Naive thymus-derived CD8-positive, alpha-beta T cell (primary cell): Measurements from ENCODE around the gene FOXK1. TPM values are rescaled to one million over a fixed set of nuclear protein-coding genes. Genes with fewer than 3 reads are reported as not detected.
"Not testable (repeated sequence)": the region's sequence is repeated elsewhere in the genome, so short reads cannot be mapped to it uniquely, and the experiment has no call there.

Experiments used
- ATAC-seq, 2 donors: fragments of 150-1000 bp; cut with Tn5 transposase in 1 of 2; sonication (Bioruptor Pico), chemical (Tn5 transposase) in 1 of 2; 1 replicate in 1 of 2; 2 replicates in 1 of 2; pipeline ENCODE4 v1.10.0; 2021; ENCODE audit warnings: mild to moderate bottlenecking in 2 of 2, moderate library complexity in 2 of 2
- POLR2A ChIA-PET: fragments of 350-600 bp; sonication (Branson Sonifier 250); formaldehyde crosslinking; loops from one replicate; lab custom pipeline; 2021; ENCODE audit warnings: antibody characterized with exemption; lab: Charles Lee
- DNase-seq, 10 donors: peaks; one replicate each; pipeline versions ENCODE4 v3.0.0 to v3.0.0-alpha.2; 2020 to 2022
- H3K27ac Mint-ChIP-seq, 10 donors: one replicate each; pipeline ENCODE4 v1.8.0; 2020 to 2022; ENCODE audit warnings: mild to moderate bottlenecking in 10 of 10, mixed read lengths in 10 of 10, moderate library complexity in 4 of 10, inconsistent platforms in 1 of 10
- H3K27me3 Mint-ChIP-seq, 5 donors: one replicate each; pipeline ENCODE4 v1.8.0; 2021 to 2022; ENCODE audit warnings: mixed read lengths in 5 of 5
- H3K36me3 Mint-ChIP-seq, 3 donors: one replicate each; pipeline ENCODE4 v1.8.0; 2020 to 2022; ENCODE audit warnings: mixed read lengths in 3 of 3, mild to moderate bottlenecking in 2 of 3, inconsistent platforms in 1 of 3
- H3K4me1 Mint-ChIP-seq, 4 donors: one replicate each; pipeline ENCODE4 v1.8.0; 2021 to 2022; ENCODE audit warnings: mixed read lengths in 4 of 4
- H3K4me3 Mint-ChIP-seq, 10 donors: one replicate each; pipeline ENCODE4 v1.8.0; 2020 to 2022; ENCODE audit warnings: mild to moderate bottlenecking in 10 of 10, mixed read lengths in 10 of 10, moderate library complexity in 6 of 10, inconsistent platforms in 1 of 10
- H3K9me3 Mint-ChIP-seq, 9 donors: one replicate each; pipeline ENCODE4 v1.8.0; 2020 to 2022; ENCODE audit warnings: mixed read lengths in 9 of 9, mild to moderate bottlenecking in 3 of 9, inconsistent platforms in 1 of 9, moderate library complexity in 1 of 9
- polyA plus RNA-seq, 3 donors: library from polyadenylated mRNA; unstranded; fragments of 300-500 nt; fragmentation: Illumina TruSeq; gene quantifications; one replicate each; pipeline ENCODE4 v1.2.3, GENCODE V29; 2021
- total RNA-seq, 8 experiments: library from RNA in 2 of 8; stranded (reverse) in 2 of 8; gene quantifications; one replicate each; pipeline ENCODE4 v1.2.3 and lab custom pipeline; 2021 to 2026

Gene FOXK1
- total and polyA plus RNA-seq, 5 experiments from 2014 or later = 2.3 to 78.5 (median 5.6) TPM

DNA sequence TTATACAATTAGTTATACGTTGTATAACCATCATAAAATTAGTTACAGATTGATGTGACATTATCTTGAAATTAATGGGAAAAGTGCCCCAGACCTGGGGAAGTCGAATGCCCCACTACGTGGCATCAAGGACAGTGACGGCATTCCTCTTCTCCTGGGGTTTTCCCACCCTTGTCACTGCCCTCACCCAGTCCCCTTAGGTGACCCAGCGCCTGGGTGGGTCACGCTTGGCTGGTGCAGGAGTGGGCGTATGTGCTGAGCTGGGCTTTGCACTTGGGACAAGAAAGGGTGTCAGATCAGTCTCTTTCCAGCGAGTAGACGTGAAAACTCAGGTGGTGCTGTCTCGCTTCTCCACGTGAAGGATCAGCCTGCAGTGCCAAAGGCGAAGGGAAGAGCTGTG lies 7.6 kb downstream of the FOXK1 start:
- Mint-ChIP-seq H3K36me3 (peaks cover 0 to 44% (median 0%) of the 10 kb centered on the region in 3 donors), H3K4me3 (peak overlapping the region in 7 of 10 donors; percentile 10 to 69 (median 56))
- POLR2A ChIA-PET = interaction anchor here (1.0 to 1.4 kb wide), 2 partner anchors 35 to 48 kb away, joined by 3 read pairs; no protein-coding TSS in a partner anchor

DNA sequence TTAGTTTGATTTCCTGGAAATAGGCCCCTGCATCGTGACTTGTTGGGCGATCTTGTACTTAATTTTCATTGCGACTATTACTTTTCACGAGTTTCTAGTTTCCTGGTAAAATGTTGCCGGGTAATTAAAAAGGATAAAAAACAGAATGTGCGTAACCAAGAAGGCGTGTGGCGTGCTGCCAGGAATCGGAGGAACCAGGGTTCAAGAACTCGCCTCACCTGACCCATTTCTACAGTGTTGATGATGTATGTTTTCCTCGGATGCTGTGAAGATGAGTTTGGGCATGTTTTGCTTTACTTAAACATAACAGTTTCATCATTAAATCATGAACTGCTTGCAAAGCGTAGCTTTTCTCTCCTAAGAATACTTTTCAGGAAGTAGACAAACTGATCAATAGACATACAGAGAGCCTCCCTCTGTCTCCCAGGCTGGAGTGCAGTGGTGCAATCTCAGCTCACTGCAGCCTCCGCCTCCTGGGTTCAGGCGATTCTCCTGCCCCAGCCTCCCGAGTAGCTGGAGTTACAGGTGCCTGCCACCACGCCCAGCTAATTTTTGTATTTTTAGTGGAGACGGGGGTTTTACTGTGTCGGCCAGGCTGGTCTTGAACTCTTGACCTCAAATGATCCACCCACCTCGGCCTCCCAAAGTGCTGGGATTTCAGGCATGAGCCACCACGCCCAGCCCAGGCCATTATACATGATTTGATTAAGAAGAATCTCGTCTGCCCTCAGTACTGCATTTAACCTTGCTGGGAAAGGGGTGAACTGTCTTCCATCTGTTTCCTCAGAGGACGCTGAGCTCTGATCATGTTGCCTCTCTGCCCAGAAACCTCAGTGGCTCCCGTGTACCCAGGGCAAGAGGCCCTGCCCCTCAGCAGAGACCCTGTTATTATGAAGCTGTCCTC lies 9.1 kb downstream of the FOXK1 start:
- H3K4me3 Mint-ChIP-seq = peak overlapping the region in 8 of 10 donors; percentile 12 to 66 (median 45)
- peaks cover 43 to 82% (median 78%) of the 10 kb centered on the region in 4 donors for H3K4me1 Mint-ChIP-seq
- POLR2A ChIA-PET = interaction anchor here (0.9 to 1.4 kb wide), 3 partner anchors 14 to 49 kb away, joined by 3 to 4 read pairs (median 3); no protein-coding TSS in a partner anchor
- H3K27me3 Mint-ChIP-seq = no peaks in the 10 kb centered on the region
- no peaks in the 10 kb centered on the region for H3K9me3 Mint-ChIP-seq
- peaks cover 0 to 39% (median 0%) of the 10 kb centered on the region in 3 donors for H3K36me3 Mint-ChIP-seq
- DNase-seq (no peak), ATAC-seq (no peak)
- peak overlapping the region in 8 of 10 donors; percentile 13 to 86 (median 55) for H3K27ac Mint-ChIP-seq

More for the DNA sequence above, 7.6 kb downstream of the FOXK1 start:
- DNase-seq = no peak
- H3K27ac Mint-ChIP-seq = peak overlapping the region in 8 of 10 donors; percentile 2 to 92 (median 46)
- H3K4me1 Mint-ChIP-seq = peaks cover 38 to 85% (median 79%) of the 10 kb centered on the region in 4 donors
- ATAC-seq = no peak
- H3K9me3 Mint-ChIP-seq = no peaks in the 10 kb centered on the region
- no peaks in the 10 kb centered on the region for H3K27me3 Mint-ChIP-seq

DNA sequence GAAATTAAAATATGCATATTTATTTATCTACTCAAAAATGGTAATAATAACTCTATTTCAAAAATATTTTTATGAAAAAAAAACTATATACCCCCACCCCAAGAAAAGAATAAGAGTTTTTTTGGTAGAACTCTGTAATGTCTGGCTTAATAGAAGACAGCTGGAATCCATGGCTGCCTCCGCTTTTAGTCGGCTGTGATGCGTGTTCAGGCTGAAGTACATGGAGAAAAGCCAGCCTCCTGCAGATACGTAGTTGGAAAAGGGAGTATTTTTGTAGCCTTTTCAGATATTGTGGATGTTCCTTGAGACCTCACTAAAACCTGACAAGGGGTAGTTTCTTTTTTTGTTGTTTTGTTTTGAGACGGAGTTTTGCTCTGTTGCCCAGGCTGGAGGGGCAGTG lies 10.0 kb downstream of the FOXK1 start:
- Mint-ChIP-seq H3K27me3 (no peaks in the 10 kb centered on the region), H3K9me3 (no peaks in the 10 kb centered on the region), H3K4me1 (peaks cover 49 to 82% (median 76%) of the 10 kb centered on the region in 4 donors), H3K36me3 (peaks cover 0 to 36% (median 0%) of the 10 kb centered on the region in 3 donors), H3K27ac (peak overlapping the region in 5 of 10 donors; percentile 14 to 68 (median 63)), H3K4me3 (peak overlapping the region in 1 of 10 donors; percentile 13)
- DNase-seq = no peak
- no peak for ATAC-seq
- POLR2A ChIA-PET = interaction anchor here (1.0 kb wide), 2 partner anchors 13 to 50 kb away, joined by 3 to 4 read pairs; no protein-coding TSS in a partner anchor

DNA sequence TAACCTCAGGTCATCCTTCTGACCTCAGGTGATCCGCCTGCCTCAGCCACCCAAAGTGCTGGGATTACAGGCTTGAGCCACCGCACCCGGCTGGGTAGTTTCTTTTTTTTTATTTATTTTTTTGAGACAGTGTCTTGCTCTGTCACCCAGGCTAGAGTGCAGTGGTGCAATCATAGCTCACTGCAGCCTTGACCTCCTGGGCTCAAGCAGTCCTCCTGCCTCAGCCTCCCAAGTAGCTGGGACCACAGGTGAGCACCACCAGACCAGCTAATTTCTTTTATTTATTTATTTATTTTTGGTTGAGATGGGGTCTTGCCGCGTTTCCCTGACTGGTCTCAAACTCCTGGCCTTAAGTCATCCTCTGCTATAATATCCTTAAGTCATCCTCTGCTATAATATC lies 10.5 kb downstream of the FOXK1 start:
- ATAC-seq, H3K9me3 Mint-ChIP-seq, H3K27me3 Mint-ChIP-seq, DNase-seq: not testable (repeated sequence)
- H3K27ac Mint-ChIP-seq = peak overlapping the region in 2 of 10 donors; percentile 21 to 61
- peak overlapping the region in 1 of 10 donors; percentile 46 for H3K4me3 Mint-ChIP-seq
- POLR2A ChIA-PET = interaction anchor here (1.0 kb wide), 1 partner anchor 51 kb away, joined by 4 read pairs; no protein-coding TSS in a partner anchor
- H3K36me3 Mint-ChIP-seq = peaks cover 0 to 31% (median 0%) of the 10 kb centered on the region in 3 donors
- peaks cover 48 to 78% (median 72%) of the 10 kb centered on the region in 4 donors for H3K4me1 Mint-ChIP-seq

DNA sequence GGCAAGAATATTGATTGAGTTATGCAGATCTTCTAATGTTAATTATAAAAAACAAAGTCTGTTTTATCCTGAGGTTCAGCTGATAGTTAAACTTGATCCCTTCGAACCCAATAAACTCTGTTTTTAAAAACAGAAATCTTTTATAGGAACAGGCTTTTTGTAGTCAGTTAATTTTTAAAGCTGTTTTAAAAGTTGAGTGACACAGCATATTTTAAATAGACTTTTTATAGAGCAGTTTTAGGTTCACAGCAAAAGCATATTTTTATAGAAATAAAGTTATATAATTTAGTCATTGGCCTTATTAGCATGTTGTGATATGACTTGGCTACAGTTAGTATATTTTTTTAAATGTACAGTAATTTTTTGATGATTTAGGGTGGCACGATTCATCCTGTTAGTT lies 11.1 kb downstream of the FOXK1 start:
- peak overlapping the region in 3 of 10 donors; percentile 28 to 69 (median 67) for H3K27ac Mint-ChIP-seq
- peaks cover 0 to 30% (median 0%) of the 10 kb centered on the region in 3 donors for H3K36me3 Mint-ChIP-seq
- DNase-seq = no peak
- ATAC-seq = no peak
- H3K4me3 Mint-ChIP-seq = peak overlapping the region in 1 of 10 donors; percentile 18
- no peaks in the 10 kb centered on the region for H3K9me3 Mint-ChIP-seq
- peaks cover 47 to 77% (median 70%) of the 10 kb centered on the region in 4 donors for H3K4me1 Mint-ChIP-seq
- H3K27me3 Mint-ChIP-seq = no peaks in the 10 kb centered on the region
- POLR2A ChIA-PET = no interaction called here

DNA sequence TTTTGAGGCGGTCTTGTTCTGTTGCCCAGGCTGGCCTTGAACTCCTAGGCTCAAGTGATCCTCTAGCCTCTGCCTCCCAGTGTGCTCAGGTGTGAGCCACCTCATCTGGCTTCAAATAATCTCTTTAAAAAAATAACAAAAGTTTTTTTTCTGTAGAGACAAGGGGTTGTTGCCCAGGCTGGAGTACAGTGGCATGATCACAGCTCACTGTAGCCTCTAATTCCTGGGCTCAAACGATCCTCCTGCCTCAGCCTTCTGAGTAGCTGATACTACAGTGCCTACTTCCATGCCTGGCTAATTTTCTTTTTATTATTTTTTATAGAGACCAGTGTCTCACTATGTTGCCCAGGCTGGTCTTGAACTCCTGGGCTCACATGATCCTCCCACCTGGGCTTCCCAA lies 11.7 kb downstream of the FOXK1 start:
- ATAC-seq = no peak
- Mint-ChIP-seq H3K27ac (peak overlapping the region in 3 of 10 donors; percentile 28 to 69 (median 67)), H3K36me3 (peaks cover 0 to 26% (median 0%) of the 10 kb centered on the region in 3 donors), H3K9me3 (no peaks in the 10 kb centered on the region), H3K4me1 (peaks cover 45 to 79% (median 70%) of the 10 kb centered on the region in 4 donors), H3K4me3 (peak overlapping the region in 1 of 10 donors; percentile 43), H3K27me3 (no peaks in the 10 kb centered on the region)
- POLR2A ChIA-PET = no interaction called here
- no peak for DNase-seq

DNA sequence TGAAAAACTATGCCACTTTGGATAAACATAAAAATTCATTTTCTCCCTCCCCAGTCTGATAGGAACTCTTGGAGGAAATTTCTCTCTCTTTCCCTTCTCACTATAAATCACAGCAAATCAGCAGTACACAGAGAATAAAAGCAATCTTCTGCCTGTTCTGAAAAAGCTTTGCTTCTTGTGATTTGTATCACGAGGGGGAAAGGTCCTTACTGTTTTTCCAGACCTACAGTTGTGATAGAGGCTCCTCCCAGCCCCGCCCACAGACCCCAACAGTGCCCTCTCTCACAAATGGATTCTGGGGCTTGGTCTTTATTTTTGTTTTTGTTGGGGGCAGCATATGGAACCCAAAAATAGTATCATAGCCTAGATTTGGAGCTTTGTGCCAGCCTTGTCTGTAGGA lies 12.2 kb downstream of the FOXK1 start:
- ATAC-seq (no peak), DNase-seq (no peak)
- H3K9me3 Mint-ChIP-seq = no peaks in the 10 kb centered on the region
- peak overlapping the region in 3 of 10 donors; percentile 9 to 32 (median 31) for H3K27ac Mint-ChIP-seq
- H3K36me3 Mint-ChIP-seq = peaks cover 0 to 20% (median 0%) of the 10 kb centered on the region in 3 donors
- POLR2A ChIA-PET = no interaction called here
- no peaks in the 10 kb centered on the region for H3K27me3 Mint-ChIP-seq
- peak overlapping the region in 1 of 10 donors; percentile 26 for H3K4me3 Mint-ChIP-seq
- H3K4me1 Mint-ChIP-seq = peaks cover 41 to 79% (median 68%) of the 10 kb centered on the region in 4 donors

DNA sequence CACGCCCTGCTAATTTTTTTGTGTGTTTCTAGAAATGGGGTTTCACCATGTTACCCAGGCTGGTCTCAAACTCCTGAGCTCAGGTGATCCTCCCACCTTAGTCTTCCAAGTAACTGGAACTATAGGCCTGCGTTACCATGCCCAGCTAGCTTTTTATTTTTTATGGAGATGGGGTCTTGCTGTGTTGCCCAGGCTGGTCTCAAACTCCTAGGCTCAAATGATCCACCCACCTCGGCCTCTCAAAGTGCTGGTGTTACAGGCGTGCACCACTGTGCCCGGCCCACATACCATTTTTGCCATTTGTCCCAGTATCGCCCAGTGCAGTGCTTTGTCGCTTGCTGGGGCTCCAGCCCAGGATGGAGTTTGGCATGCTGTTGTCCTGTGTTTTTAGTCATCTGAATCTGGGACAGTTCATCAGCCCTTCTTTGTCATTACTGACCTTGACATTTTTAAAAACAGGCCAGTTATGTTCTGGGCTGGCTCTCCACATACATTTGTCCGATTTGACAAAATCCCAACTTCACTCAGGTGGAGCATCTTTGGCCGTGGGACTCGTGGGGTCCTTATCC lies 16.7 kb downstream of the FOXK1 start:
- Mint-ChIP-seq H3K27ac (peak overlapping the region in 2 of 10 donors; percentile 21 to 31), H3K27me3 (no peaks in the 10 kb centered on the region), H3K4me3 (no peak overlapping the region), H3K36me3 (peaks cover 0 to 9% (median 0%) of the 10 kb centered on the region in 3 donors), H3K9me3 (no peaks in the 10 kb centered on the region), H3K4me1 (peaks cover 33 to 87% (median 68%) of the 10 kb centered on the region in 4 donors)
- no peak for ATAC-seq
- POLR2A ChIA-PET = no interaction called here
- no peak for DNase-seq

DNA sequence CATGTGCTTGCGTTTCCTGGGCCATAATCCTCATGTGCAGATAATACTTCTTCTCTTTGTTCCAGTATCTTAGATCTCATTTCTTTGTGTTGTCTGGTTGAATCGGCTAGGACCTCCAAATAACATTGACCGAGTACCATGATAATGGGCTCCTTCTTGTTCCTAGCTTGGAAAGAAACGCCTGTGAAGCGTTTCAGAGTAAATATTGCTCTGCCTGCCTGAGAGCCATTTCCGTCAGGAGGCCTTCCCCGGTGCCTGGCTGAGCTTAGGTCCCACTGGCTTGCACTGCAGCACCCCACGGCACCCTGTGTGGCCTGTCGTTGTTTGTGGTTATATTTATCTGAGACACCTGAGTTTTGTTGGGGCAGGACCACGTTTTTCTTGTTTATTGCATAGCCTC lies 17.7 kb downstream of the FOXK1 start:
- ATAC-seq (no peak), DNase-seq (no peak)
- peaks cover 30 to 88% (median 63%) of the 10 kb centered on the region in 4 donors for H3K4me1 Mint-ChIP-seq
- H3K27ac Mint-ChIP-seq = peak overlapping the region in 7 of 10 donors; percentile 13 to 69 (median 49)
- peak overlapping the region in 3 of 10 donors; percentile 13 to 36 (median 18) for H3K4me3 Mint-ChIP-seq
- POLR2A ChIA-PET = interaction anchor here (0.5 to 0.7 kb wide), 2 partner anchors 58 to 149 kb away, joined by 3 read pairs; no protein-coding TSS in a partner anchor
- H3K9me3 Mint-ChIP-seq = no peaks in the 10 kb centered on the region
- H3K36me3 Mint-ChIP-seq = peaks cover 0 to 9% (median 0%) of the 10 kb centered on the region in 3 donors
- no peaks in the 10 kb centered on the region for H3K27me3 Mint-ChIP-seq

DNA sequence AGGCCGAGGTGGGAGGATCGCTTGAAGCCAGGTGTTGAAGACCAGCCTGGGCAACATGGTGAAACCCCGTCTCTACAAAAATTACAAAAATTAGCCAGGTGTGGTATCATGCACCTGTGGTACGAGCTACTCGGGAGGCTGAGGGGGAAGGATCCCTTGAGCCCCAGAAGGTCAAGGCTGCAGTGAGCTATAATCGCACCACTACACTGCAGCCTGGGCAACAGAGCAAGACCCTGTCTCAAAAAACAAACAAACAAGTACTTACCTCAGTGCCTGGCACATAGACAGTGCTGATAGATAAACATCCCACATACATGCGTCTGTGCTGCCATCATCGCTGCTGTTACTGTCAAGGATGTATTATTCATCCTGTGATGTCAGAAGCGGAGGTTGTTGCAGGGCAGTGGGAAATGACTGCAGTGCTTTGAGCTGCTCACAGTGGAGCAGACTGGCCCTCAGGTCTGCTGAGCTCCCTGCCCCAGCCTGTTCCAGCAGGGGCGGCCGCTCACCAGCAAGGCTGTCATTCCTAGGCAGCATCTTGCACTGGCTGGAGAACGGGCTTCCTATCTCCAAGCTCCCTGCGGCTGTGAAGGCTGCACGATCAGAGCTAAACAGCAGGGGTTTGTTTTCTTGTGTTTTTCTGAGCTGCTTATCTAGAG lies 18.6 kb downstream of the FOXK1 start:
- POLR2A ChIA-PET = interaction anchor here (0.7 to 0.8 kb wide), 2 partner anchors 24 to 59 kb away, joined by 3 read pairs; no protein-coding TSS in a partner anchor
- Mint-ChIP-seq H3K9me3 (no peaks in the 10 kb centered on the region), H3K36me3 (peaks cover 0 to 6% (median 0%) of the 10 kb centered on the region in 3 donors), H3K4me3 (no peak overlapping the region), H3K4me1 (peaks cover 33 to 89% (median 64%) of the 10 kb centered on the region in 4 donors), H3K27me3 (no peaks in the 10 kb centered on the region), H3K27ac (peak overlapping the region in 6 of 10 donors; percentile 27 to 88 (median 38))
- DNase-seq (no peak), ATAC-seq (no peak)

DNA sequence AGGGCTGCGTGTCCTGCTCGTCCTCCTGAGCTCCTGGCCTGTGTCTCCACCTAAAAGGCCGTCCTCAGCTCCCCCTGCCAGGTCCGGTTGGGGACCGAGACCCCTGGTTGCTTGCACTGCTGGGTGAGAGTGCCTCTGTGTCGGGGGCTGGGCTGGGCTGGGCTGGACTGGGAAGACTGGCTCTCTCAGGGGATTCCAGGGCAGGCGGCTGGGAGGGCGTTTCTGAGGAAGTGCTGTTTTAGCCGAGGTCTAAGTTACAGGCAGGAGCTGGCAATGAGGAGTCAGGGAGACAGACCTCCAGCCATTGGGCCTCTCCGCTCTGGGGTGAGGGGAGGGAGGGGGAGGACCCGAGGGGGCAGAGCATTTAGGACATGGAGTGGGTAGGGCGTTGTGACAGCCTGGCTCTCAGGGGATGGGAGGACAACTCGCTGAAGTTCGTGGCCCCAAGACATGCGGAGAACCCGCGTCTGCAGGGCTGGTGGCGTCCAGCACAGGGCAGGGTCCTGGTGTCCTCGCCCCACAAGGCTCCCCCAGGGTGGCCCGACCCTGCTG lies 20.9 kb downstream of the FOXK1 start:
- H3K36me3 Mint-ChIP-seq = peaks cover 0 to 9% (median 0%) of the 10 kb centered on the region in 3 donors
- no peaks in the 10 kb centered on the region for H3K27me3 Mint-ChIP-seq
- no peak for DNase-seq
- peaks cover 27 to 89% (median 69%) of the 10 kb centered on the region in 4 donors for H3K4me1 Mint-ChIP-seq
- POLR2A ChIA-PET = no interaction called here
- no peak for ATAC-seq
- H3K9me3 Mint-ChIP-seq = no peaks in the 10 kb centered on the region
- peak overlapping the region in 2 of 10 donors; percentile 53 to 88 for H3K27ac Mint-ChIP-seq
- H3K4me3 Mint-ChIP-seq = no peak overlapping the region
